Urinary bladder (tissue), 4 donors: ENCODE measurements around the gene RFTN1. TPM values are rescaled to one million over a fixed set of nuclear protein-coding genes. Genes with fewer than 3 reads are reported as not detected.

Experiments
- DNase-seq: peaks from one replicate; pipeline ENCODE4 v3.0.0-alpha.2; 2015; ENCODE audit errors: extremely low spot score
- H3K27ac ChIP-seq: one replicate; pipeline ENCODE4 v1.5.1; 2013; ENCODE audit warnings: low read depth, mild to moderate bottlenecking, moderate library complexity
- H3K36me3 ChIP-seq: one replicate; pipeline ENCODE4 v1.6.1; 2013; ENCODE audit warnings: mild to moderate bottlenecking, moderate library complexity; ENCODE audit not compliant: insufficient read depth
- H3K4me1 ChIP-seq: one replicate; pipeline ENCODE4 v1.6.1; 2013; ENCODE audit warnings: mild to moderate bottlenecking, moderate library complexity; ENCODE audit not compliant: insufficient read depth
- H3K4me3 ChIP-seq: one replicate; pipeline ENCODE4 v1.5.1; 2013; ENCODE audit warnings: low read depth, low read length
- WGBS: extraction: QIAGEN DNeasy Blood & Tissue Kit; methylation state at CpG from one replicate; pipeline ENCODE4 v1.1.7; 2013; 5-methylcytosine and 5-hydroxymethylcytosine counted together
- polyA plus RNA-seq: library from polyadenylated mRNA; stranded (reverse); fragments of 200-250 nt; gene quantifications from one replicate; pipeline ENCODE4 v1.2.3, GENCODE V29; 2013
- total RNA-seq: library from RNA; depleted of rRNA; stranded (reverse); fragments of >200 nt; gene quantifications from one replicate; pipeline ENCODE4 v1.2.3, GENCODE V29; 2014
- donor health status: healthy with polysubstance abuse.
- donor health status: healthy.

RFTN1 gene
- total and polyA plus RNA-seq, 2 donors: 26.3 to 26.7 TPM

DNA sequence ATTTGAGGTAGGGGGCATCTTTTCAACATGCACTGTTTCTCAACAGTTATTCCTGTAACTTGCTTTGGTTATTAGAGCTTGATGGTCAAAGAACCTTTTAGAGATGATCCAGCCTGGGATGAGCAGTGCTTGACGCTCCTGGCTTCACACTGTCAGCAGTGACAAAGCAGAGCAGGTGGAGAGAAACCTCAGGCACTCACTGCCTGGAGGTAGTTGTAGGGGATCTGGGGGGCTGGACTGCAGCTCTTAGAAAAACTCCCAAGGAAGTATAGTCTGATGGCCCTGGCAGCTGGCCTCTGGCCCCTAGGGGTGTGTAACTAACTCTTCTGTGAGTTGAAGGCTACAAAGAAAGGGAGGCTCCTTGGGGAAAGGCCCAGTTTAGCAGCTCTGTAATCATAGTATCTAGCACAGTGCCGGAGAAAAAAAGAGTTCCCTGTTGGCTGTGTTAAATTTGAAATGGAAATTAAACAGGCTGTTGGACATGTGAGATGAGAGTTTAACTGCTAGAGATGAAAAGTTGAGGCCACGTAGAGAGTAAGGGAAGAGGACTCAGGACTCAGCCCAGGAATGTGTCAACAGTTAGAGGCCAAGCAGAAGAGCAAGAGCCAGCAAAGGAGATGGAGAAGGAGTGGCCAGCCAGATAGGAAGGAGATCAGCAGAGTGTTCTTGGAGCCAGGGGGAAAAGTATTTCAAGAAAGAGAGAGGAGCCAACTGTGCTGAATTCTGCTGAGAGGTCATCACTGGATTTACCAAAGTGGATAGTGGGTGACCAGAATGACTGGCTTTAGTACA is 234.3 kb downstream of the RFTN1 start:
- DNase-seq: no peak
- H3K27ac ChIP-seq: no peak overlapping the region
- 54% methylated on average over 3 of the region's 3 CpGs for WGBS

DNA sequence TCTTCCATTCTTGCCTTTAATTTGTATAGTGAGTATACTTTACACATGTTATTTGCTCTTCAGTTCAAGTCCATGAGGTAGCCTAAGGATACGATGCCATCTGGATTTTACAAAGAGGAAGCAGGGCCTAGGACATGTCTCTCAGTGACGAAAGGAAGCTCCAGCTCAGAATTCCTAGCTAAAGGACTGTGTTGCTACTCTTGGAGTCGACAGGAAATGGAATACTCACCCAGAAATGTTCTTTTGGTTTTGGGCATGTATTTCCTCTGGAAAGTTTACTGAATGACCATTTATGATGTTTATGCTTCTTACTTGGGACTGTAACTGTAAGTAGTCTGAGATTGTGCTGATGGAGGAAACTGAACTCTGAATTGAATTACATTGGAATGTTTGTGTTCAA is 236.0 kb downstream of the RFTN1 start:
- no peak for DNase-seq
- peaks cover 6% of the 10 kb centered on the region for H3K36me3 ChIP-seq
- H3K4me3 ChIP-seq: no peak overlapping the region
- no peaks in the 10 kb centered on the region for H3K4me1 ChIP-seq
- no peak overlapping the region for H3K27ac ChIP-seq
- WGBS: 78% methylated on average over 3 of the region's 3 CpGs

More for the DNA sequence above, 234.3 kb downstream of the RFTN1 start:
- H3K4me1 ChIP-seq: no peaks in the 10 kb centered on the region
- H3K36me3 ChIP-seq: peaks cover 4% of the 10 kb centered on the region
- no peak overlapping the region for H3K4me3 ChIP-seq

DNA sequence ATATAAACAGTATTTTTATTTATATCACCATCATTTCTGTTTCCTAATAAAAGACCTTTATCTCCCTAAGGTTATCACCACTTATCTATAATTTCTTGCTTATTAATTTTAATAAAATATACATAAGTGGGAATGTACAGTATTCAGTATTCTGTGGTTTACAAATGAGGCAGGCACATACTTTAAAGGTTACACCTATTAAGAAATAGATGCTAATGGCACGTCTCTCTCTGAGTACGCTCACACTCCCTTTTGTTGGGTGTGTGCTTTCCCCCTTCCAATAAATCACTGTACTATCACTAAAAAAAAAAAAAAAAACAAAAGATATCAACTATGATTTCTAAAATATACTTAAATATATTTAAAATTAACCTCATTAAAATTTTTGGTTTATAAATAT is 239.6 kb downstream of the RFTN1 start:
- DNase-seq: no peak

DNA sequence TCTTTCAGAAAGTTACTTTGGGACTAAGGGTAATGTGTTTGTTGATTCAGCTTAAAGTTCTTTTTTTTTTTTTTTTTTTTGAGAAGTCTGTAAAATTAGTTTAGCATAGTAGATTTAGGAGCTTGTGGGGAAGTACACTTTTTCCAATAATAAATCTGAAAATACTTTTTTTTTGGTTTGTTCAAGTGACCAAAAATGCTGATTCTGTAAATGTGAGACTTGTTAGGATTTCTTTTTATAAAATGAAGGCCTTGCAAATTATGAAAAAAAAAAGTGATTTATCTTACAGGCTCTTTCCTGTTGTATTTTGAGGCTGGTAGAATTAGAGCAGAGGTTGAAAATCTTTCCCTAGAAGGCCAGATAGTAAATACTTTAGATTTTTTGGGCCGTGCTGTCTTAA is 240.9 kb downstream of the RFTN1 start:
- 67% methylated on average over 1 of the region's 1 CpG for WGBS
- no peak for DNase-seq
- Histone ChIP-seq H3K27ac (no peak overlapping the region), H3K4me1 (no peaks in the 10 kb centered on the region), H3K4me3 (no peak overlapping the region), H3K36me3 (peaks cover 4% of the 10 kb centered on the region)

More for the DNA sequence above, 239.6 kb downstream of the RFTN1 start:
- Histone ChIP-seq H3K4me3 (no peak overlapping the region), H3K4me1 (no peaks in the 10 kb centered on the region), H3K27ac (no peak overlapping the region), H3K36me3 (peaks cover 6% of the 10 kb centered on the region)
- 97% methylated on average over 2 of the region's 2 CpGs for WGBS

DNA sequence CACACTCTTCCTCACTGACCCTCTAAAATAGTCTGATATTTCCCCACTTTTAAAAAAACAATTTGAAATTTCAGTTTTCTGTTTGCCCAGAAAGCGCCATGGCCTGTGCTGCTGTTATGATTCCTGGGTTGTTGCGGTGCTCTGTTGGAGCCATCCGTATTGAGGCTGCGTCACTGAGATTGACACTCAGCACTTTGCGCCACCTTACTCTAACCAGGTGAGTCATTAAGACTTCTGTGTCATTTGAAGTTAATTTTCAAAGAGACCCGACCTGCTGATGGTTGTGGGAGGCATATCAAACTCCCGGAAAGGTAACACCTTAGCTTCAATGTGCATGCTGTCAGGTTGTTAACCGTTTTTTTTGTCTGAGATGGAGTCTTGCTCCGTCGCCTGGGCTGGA is 242.6 kb downstream of the RFTN1 start:
- Histone ChIP-seq H3K4me3 (no peak overlapping the region), H3K27ac (no peak overlapping the region), H3K4me1 (peaks cover 2% of the 10 kb centered on the region), H3K36me3 (peaks cover 4% of the 10 kb centered on the region)
- DNase-seq: no peak
- 96% methylated on average over 10 of the region's 10 CpGs for WGBS

DNA sequence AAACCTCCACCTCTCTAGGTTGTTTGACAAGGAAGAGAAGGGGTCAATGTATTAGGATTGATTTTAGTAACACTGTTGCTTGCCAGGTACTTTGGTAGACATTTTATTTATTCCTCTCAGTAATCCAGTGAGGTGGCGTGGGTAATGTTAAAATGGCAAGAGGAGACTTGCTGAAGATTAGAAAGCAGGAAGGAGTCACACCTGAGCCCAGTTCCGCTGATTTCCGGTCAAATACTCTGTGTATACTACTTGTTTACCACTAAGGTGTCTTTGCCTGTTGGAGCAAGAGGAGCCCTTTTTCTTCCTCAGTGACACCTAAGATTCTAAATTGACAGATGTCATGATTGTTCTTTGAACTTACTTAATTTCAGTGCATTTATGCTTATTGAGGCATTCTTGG is 246.8 kb downstream of the RFTN1 start:
- Histone ChIP-seq H3K4me3 (no peak overlapping the region), H3K36me3 (no peaks in the 10 kb centered on the region), H3K27ac (no peak overlapping the region), H3K4me1 (peaks cover 2% of the 10 kb centered on the region)
- 81% methylated on average over 3 of the region's 3 CpGs for WGBS
- DNase-seq: no peak

Other genes with a start within 250 kb of the RFTN1 start
- 20.9 TPM for gene DPH3, start 248.8 kb downstream of the RFTN1 start, total RNA-seq
- 20.0 TPM for gene DPH3, start 248.8 kb downstream of the RFTN1 start, polyA plus RNA-seq
- 31.6 TPM for gene OXNAD1, start 248.5 kb downstream of the RFTN1 start, total RNA-seq
- 6.1 TPM for gene OXNAD1, start 248.5 kb downstream of the RFTN1 start, polyA plus RNA-seq
- not detected for gene DAZL, start 91.7 kb upstream of the RFTN1 start, total RNA-seq
- not detected for gene DAZL, start 91.7 kb upstream of the RFTN1 start, polyA plus RNA-seq